Endothelial cell of umbilical vein (primary cell): ENCODE results near the gene TENM4. TPM values are rescaled to one million over a fixed set of nuclear protein-coding genes. Genes with fewer than 3 reads are reported as not detected.

Experiments
- BruUV-seq: library from RNA; stranded (reverse); fragments of 400-500 nt; replicated peaks from 2 replicates; lab custom pipeline; 2021; lab: Mats Ljungman, UMichigan
- CTCF ChIA-PET: fragments of 300-600, 350-600 bp; sonication (Branson Sonifier 250); formaldehyde crosslinking; loops from one replicate; lab custom pipeline; 2021; ENCODE audit warnings: antibody characterized with exemption, inconsistent platforms; lab: Charles Lee
- POLR2A ChIA-PET: fragments of 300-600, 350-600 bp; sonication (Branson Sonifier 250); formaldehyde crosslinking; loops from one replicate; lab custom pipeline; 2021; ENCODE audit warnings: antibody characterized with exemption, inconsistent platforms; lab: Charles Lee
- DNase-seq: peaks from one replicate; pipeline ENCODE4 v3.0.0-alpha.2; 2011; ENCODE audit warnings: low read depth, low spot score
- FAIRE-seq: peaks from 2 replicates; lab custom pipeline; 2011; peaks lifted over from hg19 to GRCh38; lab: Jason Lieb, UNC
- H2AFZ ChIP-seq: 2 replicates; pipeline ENCODE4 v1.6.0; 2012; ENCODE audit warnings: low read depth, low read length, control low read depth, inconsistent platforms
- H3K27ac ChIP-seq: 2 replicates; pipeline ENCODE4 v1.5.1; 2011; ENCODE audit warnings: low read depth, mild to moderate bottlenecking, control low read depth, low read length, moderate library complexity; ENCODE audit not compliant: insufficient read depth
- H3K27me3 ChIP-seq, 2 experiments: 2 replicates each; pipeline versions ENCODE4 v1.6.0 to v1.6.1; 2011; ENCODE audit warnings: low read length in 2 of 2, mixed read lengths in 1 of 2; ENCODE audit not compliant: control insufficient read depth in 2 of 2, insufficient read depth in 2 of 2
- H3K36me3 ChIP-seq, 2 experiments: 2 replicates in 1 of 2; 3 replicates in 1 of 2; pipeline ENCODE4 v1.5.1; 2011; ENCODE audit warnings: low read length in 2 of 2, mild to moderate bottlenecking in 1 of 2, moderate library complexity in 1 of 2; ENCODE audit not compliant: control insufficient read depth in 2 of 2, insufficient read depth in 2 of 2; ENCODE audit errors: extremely low read depth in 1 of 2
- H3K4me1 ChIP-seq: 3 replicates; pipeline ENCODE4 v1.5.1; 2011; ENCODE audit warnings: mild to moderate bottlenecking, low read length; ENCODE audit not compliant: control insufficient read depth, insufficient read depth; ENCODE audit errors: extremely low read depth
- H3K4me2 ChIP-seq: 2 replicates; pipeline ENCODE4 v1.6.1; 2011; ENCODE audit warnings: low read length, control low read depth, mixed read lengths; ENCODE audit not compliant: insufficient read depth
- H3K4me3 ChIP-seq, 3 experiments: fragments of 200-600 bp in 1 of 3; sonication (generic), shearing (Covaris generic) in 1 of 3; replicated peaks in 1 of 3; 2 replicates each; pipeline ENCODE4 v1.5.1; 2011 to 2016; ENCODE audit warnings: control low read depth in 3 of 3, low read length in 3 of 3, mild to moderate bottlenecking in 2 of 3, inconsistent platforms in 1 of 3, low read depth in 1 of 3, moderate library complexity in 1 of 3; ENCODE audit not compliant: insufficient read depth in 1 of 3
- H3K79me2 ChIP-seq: 2 replicates; pipeline ENCODE4 v1.6.0; 2012; ENCODE audit warnings: low read length, inconsistent platforms; ENCODE audit not compliant: control insufficient read depth, insufficient read depth
- H3K9ac ChIP-seq: replicated peaks from 2 replicates; pipeline ENCODE3; 2011; ENCODE audit warnings: low read length, control low read depth; ENCODE audit not compliant: insufficient read depth; ENCODE audit errors: extremely low read depth
- H3K9me1 ChIP-seq: replicated peaks from 3 replicates; pipeline ENCODE4 v1.6.0; 2011; ENCODE audit warnings: mild to moderate bottlenecking, low read length; ENCODE audit not compliant: control insufficient read depth, insufficient read depth; ENCODE audit errors: extremely low read depth
- H3K9me3 ChIP-seq: replicated peaks from 2 replicates; pipeline ENCODE4 v1.5.1; 2012; ENCODE audit warnings: low read length, inconsistent platforms; ENCODE audit not compliant: control insufficient read depth, insufficient read depth
- H4K20me1 ChIP-seq: replicated peaks from 2 replicates; pipeline ENCODE3; 2011; ENCODE audit warnings: mild to moderate bottlenecking, low read length; ENCODE audit not compliant: control insufficient read depth, insufficient read depth; ENCODE audit errors: extremely low read depth
- EZH2 ChIP-seq: IDR thresholded peaks from 2 replicates; pipeline ENCODE4 v1.6.1; 2012; ENCODE audit warnings: borderline replicate concordance, low read depth, mild to moderate bottlenecking, moderate library complexity, low read length, inconsistent platforms; ENCODE audit not compliant: severe bottlenecking
- GATA2 ChIP-seq: IDR thresholded peaks from 2 replicates; pipeline ENCODE4 v1.7.0; 2011; ENCODE audit warnings: low read depth, mild to moderate bottlenecking, moderate library complexity, mixed read lengths, low read length; ENCODE audit not compliant: insufficient read length, insufficient read depth
- JUN ChIP-seq: IDR thresholded peaks from 2 replicates; pipeline ENCODE4 v1.6.1; 2011; ENCODE audit warnings: borderline replicate concordance, low read depth; ENCODE audit not compliant: insufficient read length, insufficient read depth
- MYC ChIP-seq: IDR thresholded peaks from one replicate; pipeline ENCODE4 v1.6.1; 2011; ENCODE audit warnings: mild to moderate bottlenecking, low read depth, low read length
- POLR2A ChIP-seq: IDR thresholded peaks from 2 replicates; pipeline ENCODE4 v1.6.1; 2012; ENCODE audit warnings: low read depth, mild to moderate bottlenecking, control low read depth, low read length
- POLR2AphosphoS5 ChIP-seq: IDR thresholded peaks from 2 replicates; pipeline ENCODE4 v1.6.1; 2012; ENCODE audit warnings: low read depth, mild to moderate bottlenecking, control low read depth, low read length, moderate library complexity; ENCODE audit not compliant: insufficient read depth
- dilution Hi-C: fragments of 300-500 bp; cut with MboI; formaldehyde crosslinking; loops from one replicate; pipeline ENCODE4 v1.15.0; 2019; ENCODE audit warnings: low sequenced_read_pairs; ENCODE audit not compliant: extremely low pct_ligation_motif_present
- intact Hi-C: fragments of 100-400 bp; cut with micrococcal nuclease; formaldehyde crosslinking; loops from one replicate; pipeline ENCODE4 v1.10.0; 2022
- polyA plus RNA-seq, 4 experiments: library from polyadenylated mRNA; depleted of rRNA in 3 of 4; stranded (reverse) in 3 of 4; unstranded in 1 of 4; fragments of >200 nt; gene quantifications; 2 replicates each; pipeline versions ENCODE4 v1.2.1 to v1.2.3, GENCODE V29; 2011 to 2012; ENCODE audit warnings: missing spikeins in 1 of 4
- total RNA-seq: library from RNA; stranded (reverse); gene quantifications from 2 replicates; pipeline ENCODE4 v1.2.3, GENCODE V29; 2021
- TF ChIP-seq, protein P1 (sequence below): IDR thresholded peaks from 2 replicates; pipeline ENCODE4 v1.6.1; 2011; ENCODE audit not compliant: insufficient read depth, insufficient read length

TENM4 gene
- total and polyA plus RNA-seq, 2 donors (not counting 3 experiments of a cell fraction or from before 2014, with no cell fraction given): 0.06 to 0.27 TPM

DNA sequence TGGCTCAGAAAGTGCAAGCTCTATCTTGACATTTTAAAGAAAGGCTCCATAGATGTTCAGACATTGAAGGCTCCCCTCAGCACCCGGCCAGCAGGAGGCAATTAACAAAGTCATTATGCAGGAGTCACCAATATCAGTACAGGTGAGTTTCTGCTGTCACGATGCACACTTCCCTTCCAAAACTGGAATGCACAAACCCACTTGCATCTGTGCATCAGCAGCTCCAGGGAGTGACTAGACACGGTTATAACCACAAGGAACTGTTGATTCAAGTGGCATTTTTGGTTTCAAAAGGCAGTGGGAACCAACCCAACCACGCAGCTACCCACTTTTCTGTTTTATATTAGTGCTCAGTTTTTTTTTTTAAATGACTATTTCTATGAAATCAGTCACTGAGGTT, 572.3 kb downstream of the TENM4 start:
- no peaks in the 10 kb centered on the region for H3K27me3 ChIP-seq
- no peak overlapping the region for H3K4me2 ChIP-seq
- H3K4me3 ChIP-seq: no peak overlapping the region
- no peaks in the 10 kb centered on the region for H3K9me1 ChIP-seq
- no peak overlapping the region for H3K9ac ChIP-seq
- no peaks in the 10 kb centered on the region for H4K20me1 ChIP-seq
- H3K79me2 ChIP-seq: no peaks in the 10 kb centered on the region
- no peak overlapping the region for H2AFZ ChIP-seq
- TF ChIP-seq POLR2A (no peak), POLR2AphosphoS5 (no peak), GATA2 (no peak), EZH2 (no peak)
- TF ChIP-seq, protein P1, sequence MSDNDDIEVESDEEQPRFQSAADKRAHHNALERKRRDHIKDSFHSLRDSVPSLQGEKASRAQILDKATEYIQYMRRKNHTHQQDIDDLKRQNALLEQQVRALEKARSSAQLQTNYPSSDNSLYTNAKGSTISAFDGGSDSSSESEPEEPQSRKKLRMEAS: no peak
- dilution Hi-C loops: no loop called here
- FAIRE-seq (no peak), DNase-seq (no peak)
- H3K27ac ChIP-seq: no peak overlapping the region
- no peaks in the 10 kb centered on the region for H3K4me1 ChIP-seq
- no TSS peak for BruUV-seq
- intact Hi-C loops: no loop called here
- no peaks in the 10 kb centered on the region for H3K9me3 ChIP-seq
- ChIA-PET POLR2A (no interaction called here), CTCF (interaction anchor here (1.1 to 1.6 kb wide), 3 partner anchors 10 to 232 kb away, joined by 3 to 4 read pairs (median 3); no protein-coding TSS in a partner anchor)
- H3K36me3 ChIP-seq: no peaks in the 10 kb centered on the region

DNA sequence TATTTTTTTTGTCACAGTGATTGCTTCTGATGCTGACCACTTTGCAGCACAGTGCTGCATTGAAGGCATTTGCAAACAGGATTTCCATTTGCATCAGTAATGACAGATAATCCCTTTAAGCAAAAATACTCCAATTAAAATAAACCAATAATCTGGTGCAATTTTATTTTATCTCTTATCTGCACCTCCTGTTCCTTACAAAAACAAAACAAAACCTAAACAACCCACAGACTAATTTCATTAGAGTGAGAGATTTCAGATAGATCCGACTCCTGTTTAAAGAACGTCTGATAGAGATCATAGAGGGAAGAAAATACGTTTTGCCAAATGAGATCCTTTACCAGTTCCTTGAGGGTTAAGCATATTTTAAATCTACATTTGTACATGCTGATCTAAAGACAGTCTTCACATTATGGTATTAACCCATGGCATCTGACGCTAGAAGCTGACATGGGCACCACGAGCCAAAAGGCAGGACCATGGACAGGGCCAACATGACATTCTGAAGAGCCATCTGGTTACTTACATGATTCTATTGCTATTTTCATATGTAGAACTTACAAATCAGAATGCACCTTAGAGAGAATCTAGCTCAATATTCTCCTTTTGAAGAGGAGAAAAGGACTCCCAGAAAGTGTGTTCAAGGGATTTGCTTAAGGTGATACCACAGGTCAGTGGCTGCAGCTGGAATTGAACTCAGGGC, 580.0 kb downstream of the TENM4 start:
- ChIA-PET POLR2A (no interaction called here), CTCF (no interaction called here)
- intact Hi-C loops: no loop called here
- dilution Hi-C loops: no loop called here
- Histone ChIP-seq H3K27me3 (no peaks in the 10 kb centered on the region), H4K20me1 (no peaks in the 10 kb centered on the region), H2AFZ (no peak overlapping the region), H3K36me3 (no peaks in the 10 kb centered on the region), H3K9me1 (no peaks in the 10 kb centered on the region), H3K4me2 (no peak overlapping the region), H3K4me3 (no peak overlapping the region), H3K9ac (no peak overlapping the region), H3K4me1 (no peaks in the 10 kb centered on the region), H3K27ac (no peak overlapping the region), H3K9me3 (no peaks in the 10 kb centered on the region), H3K79me2 (no peaks in the 10 kb centered on the region)
- no peak for FAIRE-seq
- DNase-seq: peak; percentile 12
- TF ChIP-seq JUN: no peak
- TF ChIP-seq EZH2: no peak
- TF ChIP-seq POLR2AphosphoS5: no peak
- TF ChIP-seq POLR2A: no peak
- no peak for TF ChIP-seq GATA2
- no peak for TF ChIP-seq MYC
- BruUV-seq: no TSS peak
